Cerebellar cortex (tissue), 1 donor: ENCODE measurements around the gene TULP1.

Experiments
- DNase-seq: peaks from one replicate; pipeline ENCODE4 v3.0.0-alpha.2; 2015; ENCODE audit warnings: low spot score

TULP1 gene

GRCh38 chr6:35496841-35497570 is 15.7 kb downstream of the TULP1 start, which contains the start of gene TEAD3:
Gene TEAD3 (minus strand): TSS chr6:35497079.
- no peak for DNase-seq

- DNase-seq, result no peak
Measured at GRCh38 chr6:35496036-35496840, 16.5 kb downstream of the TULP1 start.

GRCh38 chr6:35495258-35496035 is 17.2 kb downstream of the TULP1 start:
- no peak for DNase-seq

- DNase-seq, result no peak
Measured at GRCh38 chr6:35494161-35494563, 18.5 kb downstream of the TULP1 start.

- no peak for DNase-seq
Measured at GRCh38 chr6:35493307-35493983, 19.3 kb downstream of the TULP1 start.

GRCh38 chr6:35492974-35493284 is 19.8 kb downstream of the TULP1 start:
- DNase-seq, result no peak

- no peak for DNase-seq
Measured at GRCh38 chr6:35492258-35492973, 20.3 kb downstream of the TULP1 start.

- DNase-seq, result no peak
Measured at GRCh38 chr6:35491558-35492257, 21.0 kb downstream of the TULP1 start.

GRCh38 chr6:35490821-35491557 is 21.7 kb downstream of the TULP1 start:
- no peak for DNase-seq

GRCh38 chr6:35489995-35490791 is 22.5 kb downstream of the TULP1 start:
- no peak for DNase-seq

GRCh38 chr6:35489066-35489465 is 23.6 kb downstream of the TULP1 start:
- DNase-seq, result no peak

- DNase-seq, result no peak
Measured at GRCh38 chr6:35488517-35488862, 24.2 kb downstream of the TULP1 start.

GRCh38 chr6:35487658-35488516 is 24.8 kb downstream of the TULP1 start:
- no peak for DNase-seq

GRCh38 chr6:35486005-35486925 is 26.4 kb downstream of the TULP1 start:
- DNase-seq, result no peak

GRCh38 chr6:35485402-35485877 is 27.3 kb downstream of the TULP1 start:
- DNase-seq, result no peak

GRCh38 chr6:35484921-35485392 is 27.7 kb downstream of the TULP1 start:
- DNase-seq, result no peak
